Medulla oblongata (tissue), 1 donor: ENCODE data around the gene PAK2.
A peak's percentile ranks its signal among the peaks of the same experiment; 100 is the strongest.
"Not testable (repeated sequence)": the region's sequence is repeated elsewhere in the genome, so short reads cannot be mapped to it uniquely, and the experiment has no call there.

ENCODE experiments used
- DNase-seq: peaks from one replicate; pipeline ENCODE4 v3.0.0-alpha.2; 2015; ENCODE audit errors: extremely low spot score

PAK2 gene

DNA sequence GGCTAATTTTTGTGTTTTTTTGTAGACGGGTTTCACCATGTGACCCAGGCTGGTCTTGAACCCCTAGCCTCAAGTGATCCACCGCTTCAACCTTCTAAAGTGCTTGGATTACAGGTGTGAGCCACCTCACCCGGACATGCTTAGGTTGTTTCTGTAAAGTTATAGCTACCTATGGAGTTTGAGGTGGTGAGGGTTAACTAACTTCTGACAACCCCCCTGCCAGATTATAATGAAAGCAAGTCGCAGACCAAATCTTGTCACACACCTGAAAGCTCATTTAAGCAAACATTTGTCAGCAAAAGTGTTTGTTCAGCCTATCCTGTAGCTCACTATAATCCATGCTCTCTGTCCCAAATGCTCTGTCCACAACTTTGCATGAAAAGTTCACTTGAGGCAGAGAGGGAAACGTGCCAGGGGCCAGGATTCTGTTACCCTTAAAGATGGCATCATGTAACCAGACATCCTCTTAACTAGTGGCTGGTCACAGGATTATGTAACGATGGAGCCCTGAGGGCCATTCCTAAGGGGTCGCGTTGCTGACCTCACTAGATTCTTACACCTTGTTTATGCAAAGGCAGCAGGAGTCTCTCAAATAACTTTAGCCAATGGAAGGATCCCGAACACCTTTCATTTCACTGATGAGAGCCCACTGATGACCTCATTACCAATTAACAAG, 103.9 kb downstream of the PAK2 start:
- no peak for DNase-seq

DNA sequence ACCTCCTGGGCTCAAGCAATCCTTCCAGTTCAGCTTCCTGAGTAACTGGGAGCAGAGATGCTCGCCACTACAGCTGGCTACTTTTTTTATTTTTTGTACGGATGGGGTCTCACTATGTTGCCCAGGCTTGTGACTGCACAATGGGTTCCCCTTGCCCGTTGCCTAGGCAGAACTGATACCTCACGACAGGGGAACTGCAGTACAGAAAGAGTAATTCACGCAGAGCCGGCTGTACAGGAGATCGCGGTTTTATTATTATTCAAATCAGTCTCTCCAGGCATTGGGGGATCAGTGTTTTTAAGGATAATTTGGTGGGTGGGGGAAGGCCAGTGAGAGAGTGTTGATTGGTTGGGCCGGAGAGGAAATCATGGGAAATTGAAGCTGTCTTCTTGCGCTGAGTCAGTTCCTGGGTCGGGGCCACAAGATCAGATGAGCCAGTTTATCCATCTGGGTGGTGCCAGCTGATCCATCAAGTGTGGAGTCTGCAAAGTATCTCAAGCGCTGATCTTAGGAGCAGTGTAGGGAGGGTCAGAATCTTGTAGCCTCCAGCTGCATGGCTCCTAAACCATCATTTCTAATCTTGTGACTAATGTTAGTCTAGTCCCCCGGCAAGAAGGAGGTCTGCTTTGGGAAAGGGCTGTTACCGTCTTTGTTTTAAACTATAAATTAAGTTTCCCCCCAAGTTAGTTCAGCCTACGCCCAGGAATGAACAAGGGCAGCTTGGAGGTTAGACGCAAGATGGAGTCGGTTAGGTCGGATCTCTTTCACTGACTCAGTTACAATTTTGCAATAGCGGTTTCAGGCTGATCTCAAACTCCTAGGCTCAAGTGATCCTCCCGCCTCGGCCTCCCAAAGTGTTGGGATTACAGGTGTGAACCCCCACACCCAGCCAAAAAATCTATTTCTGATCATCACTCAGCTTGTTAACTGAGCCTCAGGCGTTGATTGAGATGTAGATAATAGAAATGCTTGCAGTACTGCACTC, 104.9 kb downstream of the PAK2 start:
- DNase-seq: not testable (repeated sequence)

DNA sequence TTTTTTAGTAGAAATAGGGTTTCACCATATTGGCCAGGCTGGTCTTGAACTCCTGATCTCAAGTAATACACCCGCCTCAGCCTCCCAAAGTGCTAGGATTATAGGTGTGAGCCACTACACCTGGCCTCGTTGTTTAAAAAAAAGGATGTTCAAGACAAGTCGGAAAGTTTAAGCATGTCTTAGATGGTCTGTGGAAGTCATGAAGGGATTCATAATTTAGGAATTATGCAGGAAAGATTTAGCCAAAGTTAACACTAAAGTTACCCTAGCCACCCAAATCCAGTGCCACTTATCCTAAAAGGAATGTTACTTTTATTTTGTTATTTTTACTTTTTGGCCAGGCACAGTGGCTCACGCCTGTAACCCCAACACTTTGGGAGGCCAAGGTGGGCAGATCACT, 108.7 kb downstream of the PAK2 start:
- DNase-seq: not testable (repeated sequence)

DNA sequence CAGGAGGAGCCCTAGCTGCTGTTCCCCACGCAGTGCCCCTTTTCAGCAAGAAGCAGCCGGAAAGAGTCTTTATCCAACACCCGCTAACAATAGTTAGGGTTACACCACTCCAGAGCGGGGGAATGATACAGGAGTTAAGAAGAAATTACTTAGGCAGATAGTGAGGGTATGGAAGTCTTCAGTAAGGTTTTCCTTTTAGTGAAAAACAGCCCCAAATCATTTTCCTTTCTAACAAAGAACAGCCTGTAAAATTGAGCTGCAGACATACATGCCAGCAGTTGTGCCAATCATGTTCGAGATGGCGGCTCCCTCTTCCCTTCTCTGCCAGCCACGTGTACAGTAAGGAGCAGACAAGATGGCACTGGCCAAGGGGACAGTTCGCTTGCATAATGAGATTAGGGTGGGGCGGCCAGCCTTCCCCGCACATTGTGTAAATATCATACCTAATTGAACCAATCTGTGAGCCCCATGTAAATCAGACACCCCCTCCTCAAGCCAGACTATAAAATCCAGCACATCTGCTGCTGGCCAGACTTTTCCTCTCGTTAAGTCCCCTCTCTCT, 109.6 kb downstream of the PAK2 start:
- no peak for DNase-seq

DNA sequence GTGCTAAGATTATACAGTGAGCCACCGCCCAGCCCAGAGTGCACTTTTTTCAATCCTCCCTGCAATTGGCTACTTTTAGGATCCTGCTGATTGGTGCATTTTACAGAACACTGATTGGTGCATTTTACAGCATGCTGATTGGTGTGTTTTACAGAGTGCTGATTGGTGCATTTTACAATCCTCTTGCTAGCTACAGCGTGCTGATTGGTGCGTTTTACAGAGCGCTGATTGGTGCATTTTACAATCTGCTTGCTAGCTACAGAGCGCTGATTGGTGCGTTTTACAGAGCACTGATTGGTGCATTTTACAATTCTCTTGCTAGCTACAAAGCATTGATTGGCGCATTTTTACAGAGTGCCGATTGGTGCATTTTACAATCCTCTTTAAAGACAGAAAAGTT, 123.3 kb downstream of the PAK2 start:
- DNase-seq: not testable (repeated sequence)

DNA sequence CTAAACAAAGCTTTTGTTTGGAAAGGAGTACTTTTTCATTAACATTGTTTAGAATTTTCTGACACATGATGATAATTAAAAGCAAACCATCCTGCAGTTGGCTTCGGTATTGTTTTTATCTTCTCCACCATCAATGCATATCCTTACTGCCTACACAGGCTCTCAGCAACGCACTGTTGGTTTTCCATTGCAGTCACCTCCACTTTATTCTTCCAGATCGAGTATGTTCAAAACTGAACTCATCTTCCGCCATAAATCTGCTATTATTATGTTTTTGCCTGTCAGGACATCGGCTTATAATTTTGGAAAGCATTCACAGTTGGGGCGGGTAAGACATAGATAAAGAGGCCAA, 127.5 kb downstream of the PAK2 start:
- DNase-seq: no peak

DNA sequence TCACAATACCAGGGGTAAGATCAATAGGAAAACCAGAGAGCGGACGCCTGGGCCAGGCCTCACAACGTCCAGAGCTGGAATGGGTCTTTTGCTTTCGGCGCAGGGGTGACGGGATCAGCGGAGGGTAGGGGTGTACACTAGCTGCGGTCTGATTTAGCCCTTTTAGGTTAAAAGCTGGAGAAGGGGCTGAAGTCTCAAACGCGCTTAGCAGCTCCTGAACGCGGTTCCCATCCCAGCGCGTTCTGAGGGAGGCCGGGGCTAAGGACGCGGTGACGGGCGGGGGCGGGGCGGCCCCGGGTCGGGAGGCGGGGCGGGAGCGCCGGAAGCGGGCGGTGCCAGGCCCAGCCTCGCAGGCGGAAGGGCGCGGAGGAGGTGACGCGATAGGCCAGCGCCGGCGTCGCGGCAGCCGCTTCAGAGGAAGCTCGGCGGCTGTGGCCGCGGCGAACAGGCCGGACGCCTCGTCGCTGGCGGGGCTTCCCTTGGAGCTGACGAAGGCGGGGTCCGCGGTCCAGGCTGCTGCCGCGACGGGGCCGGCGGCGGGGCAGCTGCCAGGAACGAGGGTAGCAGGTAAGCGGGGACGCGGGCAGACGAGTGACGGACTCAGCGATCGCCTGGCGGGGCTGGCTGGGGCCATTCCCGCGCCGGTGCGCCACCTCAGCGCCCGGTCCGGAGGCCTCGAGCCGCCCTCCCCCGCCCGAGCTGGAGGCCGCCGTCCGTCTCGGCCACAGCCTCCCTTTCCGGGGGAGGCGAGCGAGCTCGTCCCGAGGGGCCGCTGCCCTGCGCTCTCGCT, 128.0 kb downstream of the PAK2 start, which contains the start of gene SENP5:
Gene SENP5, plus strand, starts transcription at position 414 of the 790 bp plus-strand sequence. CDS start 17,262 bp downstream, outside the sequence.
- DNase-seq: peak; percentile 92

DNA sequence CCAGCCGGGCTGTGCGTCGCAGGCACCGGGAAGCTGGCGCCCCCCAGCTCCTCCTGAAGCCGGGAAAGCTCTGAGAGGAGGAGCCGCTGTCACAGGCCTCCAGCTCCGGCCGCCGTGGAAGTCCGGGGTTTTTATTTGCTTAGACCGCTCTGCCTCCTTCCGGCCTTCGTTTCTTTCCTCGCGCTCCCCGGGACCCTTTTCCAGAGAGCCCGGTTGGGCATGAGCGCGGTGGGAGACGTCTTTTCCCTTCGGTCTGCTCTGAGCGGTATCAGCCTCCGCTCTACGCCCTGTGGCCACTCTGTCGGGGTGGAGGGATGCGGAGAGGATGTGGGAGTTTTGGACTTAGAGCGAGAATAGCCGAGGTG, 128.6 kb downstream of the PAK2 start:
- DNase-seq: no peak

DNA sequence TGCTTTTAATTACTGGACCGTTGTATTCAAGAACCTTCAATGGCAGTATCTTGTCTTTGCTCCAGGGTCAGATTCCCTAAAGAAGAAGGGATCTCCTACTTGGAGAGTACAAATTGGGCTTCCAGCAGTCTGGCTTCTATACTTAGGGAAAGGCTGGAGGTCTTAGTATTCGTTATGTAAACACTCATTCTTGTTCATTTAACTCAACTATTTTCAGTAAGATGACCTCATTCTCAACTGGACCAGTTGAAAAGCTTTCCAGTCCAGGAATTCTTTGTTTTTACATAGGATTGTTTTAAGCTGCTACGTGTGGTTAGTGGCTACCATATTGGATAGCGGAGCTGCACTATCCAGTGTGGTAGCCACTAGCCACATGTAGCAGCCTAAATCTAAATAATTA, 132.7 kb downstream of the PAK2 start:
- DNase-seq: no peak

DNA sequence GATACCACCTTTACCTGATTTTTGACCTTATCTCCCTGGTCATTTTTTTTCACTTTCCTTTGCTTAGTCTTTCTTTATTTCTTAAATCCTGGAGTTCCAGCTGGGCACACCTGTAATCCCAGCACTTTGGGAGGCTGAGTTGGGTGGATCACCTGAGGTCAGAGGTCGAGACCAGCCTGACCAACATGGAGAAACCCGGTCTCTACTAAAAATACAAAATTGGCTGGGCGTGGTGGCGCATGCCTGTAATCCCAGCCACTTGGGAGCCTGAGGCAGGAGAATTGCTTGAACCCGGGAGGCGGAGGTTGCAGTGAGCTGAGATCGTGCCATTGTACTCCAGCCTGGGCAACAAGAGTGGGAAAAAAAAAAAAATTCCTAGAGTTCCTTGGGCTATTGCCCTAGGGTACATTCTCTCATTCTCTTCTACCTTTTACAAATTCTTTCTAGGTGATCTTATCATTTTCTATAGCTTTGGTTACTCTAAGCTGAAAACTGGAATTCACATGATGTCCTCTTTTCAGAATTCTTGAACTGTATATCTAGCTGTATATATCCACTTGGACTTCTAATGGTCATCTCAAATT, 134.9 kb downstream of the PAK2 start:
- not testable (repeated sequence) for DNase-seq

DNA sequence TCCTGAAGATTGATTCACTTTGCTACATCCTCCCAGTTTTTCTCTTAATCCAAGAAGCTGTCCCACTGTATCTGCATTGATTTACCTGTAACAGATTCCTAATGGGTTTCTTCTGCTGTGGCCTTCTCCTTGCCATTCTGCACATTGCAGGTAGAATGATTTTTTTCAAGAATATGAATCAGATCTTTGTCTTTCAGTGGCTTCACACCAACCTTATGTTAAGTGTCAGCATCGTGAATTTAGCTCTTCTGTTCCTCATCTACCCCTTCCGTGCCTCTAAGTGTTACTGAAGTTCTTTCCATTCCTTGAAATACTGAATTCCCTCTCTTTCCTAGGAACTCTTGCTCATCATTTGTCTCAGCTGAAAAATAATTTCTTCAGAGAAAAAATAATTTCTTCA, 135.6 kb downstream of the PAK2 start:
- no peak for DNase-seq
